ENCODE measurements around the gene LMBR1.
"Not testable (repeated sequence)": the region's sequence is repeated elsewhere in the genome, so short reads cannot be mapped to it uniquely, and the experiment has no call there.

The LMBR1 gene

DNA sequence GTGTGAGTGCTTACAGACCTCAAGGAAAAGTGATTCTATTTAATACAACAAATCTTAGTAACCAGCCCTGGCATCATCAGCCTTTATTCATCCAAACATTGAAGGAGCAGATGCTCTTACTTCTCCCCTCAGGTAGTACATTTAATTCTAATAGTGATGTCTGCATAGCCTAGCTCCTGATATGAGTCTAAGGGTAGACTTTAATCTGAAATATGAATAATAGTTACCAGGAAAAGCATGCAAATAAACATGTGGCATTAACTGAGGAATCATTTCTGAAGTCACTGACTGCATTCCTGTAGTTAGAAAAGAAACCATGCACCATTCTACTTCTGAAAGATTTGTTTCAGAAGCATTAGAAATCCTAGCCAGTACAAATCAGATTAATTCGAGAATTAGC, 25.7 kb upstream of the LMBR1 start:
- DNase-seq (ENCODE audit: low read depth) = peak; percentile 62
- TF ChIP-seq, protein P1, sequence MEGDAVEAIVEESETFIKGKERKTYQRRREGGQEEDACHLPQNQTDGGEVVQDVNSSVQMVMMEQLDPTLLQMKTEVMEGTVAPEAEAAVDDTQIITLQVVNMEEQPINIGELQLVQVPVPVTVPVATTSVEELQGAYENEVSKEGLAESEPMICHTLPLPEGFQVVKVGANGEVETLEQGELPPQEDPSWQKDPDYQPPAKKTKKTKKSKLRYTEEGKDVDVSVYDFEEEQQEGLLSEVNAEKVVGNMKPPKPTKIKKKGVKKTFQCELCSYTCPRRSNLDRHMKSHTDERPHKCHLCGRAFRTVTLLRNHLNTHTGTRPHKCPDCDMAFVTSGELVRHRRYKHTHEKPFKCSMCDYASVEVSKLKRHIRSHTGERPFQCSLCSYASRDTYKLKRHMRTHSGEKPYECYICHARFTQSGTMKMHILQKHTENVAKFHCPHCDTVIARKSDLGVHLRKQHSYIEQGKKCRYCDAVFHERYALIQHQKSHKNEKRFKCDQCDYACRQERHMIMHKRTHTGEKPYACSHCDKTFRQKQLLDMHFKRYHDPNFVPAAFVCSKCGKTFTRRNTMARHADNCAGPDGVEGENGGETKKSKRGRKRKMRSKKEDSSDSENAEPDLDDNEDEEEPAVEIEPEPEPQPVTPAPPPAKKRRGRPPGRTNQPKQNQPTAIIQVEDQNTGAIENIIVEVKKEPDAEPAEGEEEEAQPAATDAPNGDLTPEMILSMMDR (IDR thresholded peaks at IDR 0.05; ENCODE audit: insufficient read depth, low read depth, low read length, missing control alignments) = no peak
- no peak overlapping the region for H3K4me3 ChIP-seq (ENCODE audit: low read depth, low read length)

DNA sequence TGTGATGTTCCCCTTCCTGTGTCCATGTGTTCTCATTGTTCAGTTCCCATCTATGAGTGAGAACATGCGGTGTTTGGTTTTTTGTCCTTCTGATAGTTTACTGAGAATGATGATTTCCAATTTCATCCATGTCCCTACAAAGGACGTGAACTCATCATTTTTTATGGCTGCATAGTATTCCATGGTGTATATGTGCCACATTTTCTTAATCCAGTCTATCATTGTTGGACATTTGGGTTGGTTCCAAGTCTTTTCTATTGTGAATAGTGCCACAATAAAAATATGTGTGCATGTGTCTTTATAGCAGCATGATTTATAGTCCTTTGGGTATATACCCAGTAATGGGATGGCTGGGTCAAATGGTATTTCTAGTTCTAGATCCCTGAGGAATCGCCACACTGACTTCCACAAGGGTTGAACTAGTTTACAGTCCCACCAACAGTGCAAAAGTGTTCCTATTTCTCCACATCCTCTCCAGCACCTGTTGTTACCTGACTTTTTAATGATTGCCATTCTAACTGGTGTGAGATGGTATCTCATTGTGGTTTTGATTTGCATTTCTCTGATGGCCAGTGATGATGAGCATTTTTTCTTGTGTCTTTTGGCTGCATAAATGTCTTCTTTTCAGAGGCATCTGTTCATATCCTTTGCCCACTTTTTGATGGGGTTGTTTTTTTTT, 16.7 kb upstream of the LMBR1 start:
- not testable (repeated sequence) for DNase-seq (ENCODE audit: low read depth); H3K4me3 ChIP-seq (ENCODE audit: low read depth, low read length)

DNA sequence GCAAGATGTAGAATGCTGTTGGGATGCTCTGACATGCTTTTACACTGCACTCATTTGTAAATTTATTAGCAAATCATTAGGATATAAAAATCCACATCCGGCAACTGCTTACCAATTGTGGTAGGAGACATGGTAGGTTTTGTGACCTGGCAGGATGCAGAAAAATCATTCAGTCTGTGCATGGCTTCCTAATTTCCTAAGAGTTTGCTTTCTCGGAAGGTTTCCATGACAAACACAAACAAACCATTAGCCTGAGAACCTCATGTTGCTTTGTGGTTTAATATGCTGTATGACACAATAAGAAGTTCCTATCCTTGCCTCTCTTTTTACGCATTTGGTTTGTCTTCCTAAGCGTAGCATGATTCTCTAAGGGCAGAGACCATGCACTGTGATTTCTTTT, 14.7 kb upstream of the LMBR1 start:
- H3K4me3 ChIP-seq (ENCODE audit: low read depth, low read length) = no peak overlapping the region
- DNase-seq (ENCODE audit: low read depth) = no peak
- TF ChIP-seq, protein P1 (IDR thresholded peaks at IDR 0.05; ENCODE audit: insufficient read depth, low read depth, low read length, missing control alignments) = no peak

DNA sequence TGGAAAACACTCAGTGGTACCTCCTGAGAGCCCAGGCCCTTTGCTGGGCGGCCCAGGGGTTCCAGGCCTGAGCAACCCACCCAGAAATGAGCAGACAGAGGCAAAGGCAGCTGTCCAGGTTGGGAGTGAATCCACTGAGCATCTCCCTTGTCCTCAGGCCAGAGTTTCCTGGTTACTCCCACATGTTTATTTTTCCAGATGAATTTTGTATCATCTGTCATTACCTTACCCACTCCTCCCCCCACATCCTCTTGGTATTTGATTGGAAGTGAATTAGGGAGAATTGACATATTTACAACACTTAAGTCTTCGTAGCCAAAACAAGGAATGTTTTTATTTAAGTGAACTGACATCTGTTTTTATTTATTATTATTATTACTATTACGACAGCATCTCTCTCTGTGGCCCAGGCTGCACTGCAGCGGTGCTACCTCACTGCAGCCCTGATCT, 13.2 kb upstream of the LMBR1 start:
- DNase-seq (ENCODE audit: low read depth) = no peak
- no peak overlapping the region for H3K4me3 ChIP-seq (ENCODE audit: low read depth, low read length)
- TF ChIP-seq, protein P1 (IDR thresholded peaks at IDR 0.05; ENCODE audit: insufficient read depth, low read depth, low read length, missing control alignments) = no peak

DNA sequence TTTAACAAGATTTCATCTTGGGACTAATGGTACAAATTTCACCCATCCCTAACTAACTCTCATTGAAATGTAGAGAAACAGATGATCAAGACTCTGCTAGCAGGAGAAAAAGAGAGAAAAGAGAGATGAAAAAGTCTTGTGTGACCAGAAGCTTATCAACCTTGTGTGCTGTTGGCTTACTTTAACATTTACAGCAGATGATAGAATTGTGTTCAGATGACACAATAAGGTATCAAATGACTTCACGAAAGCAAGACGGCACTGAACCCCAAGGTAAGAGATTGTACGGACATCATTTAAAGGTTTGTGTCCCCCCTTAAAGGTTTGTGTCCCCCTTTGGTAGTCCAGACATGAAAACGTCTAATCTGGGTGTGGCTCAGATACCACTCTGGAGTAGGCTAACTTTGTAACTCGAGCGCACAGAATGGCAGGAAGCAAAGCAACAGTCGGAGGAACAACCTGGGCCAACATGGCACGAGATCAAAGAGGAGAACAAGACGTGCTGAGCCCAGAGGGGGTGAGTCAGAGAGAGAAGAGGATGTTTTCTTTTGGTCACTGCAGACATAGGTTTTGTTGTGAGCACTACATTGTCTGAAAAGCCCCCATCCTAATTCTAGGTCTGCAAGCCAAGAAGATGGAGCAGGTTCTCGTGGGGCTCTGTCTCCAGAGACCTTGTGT, 10.4 kb upstream of the LMBR1 start:
- no peak overlapping the region for H3K4me3 ChIP-seq (ENCODE audit: low read depth, low read length)
- no peak for DNase-seq (ENCODE audit: low read depth)
- TF ChIP-seq, protein P1 (IDR thresholded peaks at IDR 0.05; ENCODE audit: insufficient read depth, low read depth, low read length, missing control alignments) = no peak

DNA sequence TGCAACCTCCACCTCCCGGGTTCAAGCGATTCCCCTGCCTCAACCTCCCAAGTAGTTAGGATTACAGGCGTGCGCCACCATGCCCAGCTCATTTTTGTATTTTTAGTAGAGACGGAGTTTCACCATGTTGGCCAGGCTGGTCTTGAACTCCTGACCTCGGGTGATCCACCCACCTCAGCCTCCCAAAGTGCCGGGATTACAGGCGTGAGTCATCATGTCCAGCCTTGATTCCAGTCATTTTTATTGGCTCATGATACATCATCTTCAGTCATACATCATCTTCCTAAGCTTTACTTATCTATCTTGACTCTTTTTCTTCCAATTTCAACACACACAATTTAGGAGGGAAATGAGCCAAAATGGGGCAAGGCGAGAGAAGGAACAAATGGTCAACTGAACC, 7.1 kb upstream of the LMBR1 start:
- not testable (repeated sequence) for DNase-seq (ENCODE audit: low read depth); H3K4me3 ChIP-seq (ENCODE audit: low read depth, low read length)

DNA sequence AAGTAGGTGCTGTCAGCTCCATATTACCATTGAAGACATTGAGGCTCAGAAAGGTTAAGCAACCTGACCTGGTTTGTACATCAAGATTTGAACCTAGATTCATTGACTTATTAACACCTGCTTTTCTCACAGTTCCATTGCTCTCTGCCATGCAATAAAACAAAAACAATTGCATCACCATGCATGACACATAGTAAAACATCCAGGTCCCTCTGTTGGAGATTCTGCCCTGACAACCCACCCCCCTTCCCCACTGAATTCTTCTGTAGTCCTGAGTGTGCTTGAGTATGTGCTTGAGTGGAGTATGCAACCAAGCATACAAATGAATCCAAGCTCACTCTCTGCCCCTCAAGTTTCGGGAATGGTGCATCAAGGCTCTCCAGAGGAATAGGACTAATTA, 6.0 kb upstream of the LMBR1 start:
- DNase-seq (ENCODE audit: low read depth) = no peak
- H3K4me3 ChIP-seq (ENCODE audit: low read depth, low read length) = no peak overlapping the region
- TF ChIP-seq, protein P1 (IDR thresholded peaks at IDR 0.05; ENCODE audit: insufficient read depth, low read depth, low read length, missing control alignments) = no peak

DNA sequence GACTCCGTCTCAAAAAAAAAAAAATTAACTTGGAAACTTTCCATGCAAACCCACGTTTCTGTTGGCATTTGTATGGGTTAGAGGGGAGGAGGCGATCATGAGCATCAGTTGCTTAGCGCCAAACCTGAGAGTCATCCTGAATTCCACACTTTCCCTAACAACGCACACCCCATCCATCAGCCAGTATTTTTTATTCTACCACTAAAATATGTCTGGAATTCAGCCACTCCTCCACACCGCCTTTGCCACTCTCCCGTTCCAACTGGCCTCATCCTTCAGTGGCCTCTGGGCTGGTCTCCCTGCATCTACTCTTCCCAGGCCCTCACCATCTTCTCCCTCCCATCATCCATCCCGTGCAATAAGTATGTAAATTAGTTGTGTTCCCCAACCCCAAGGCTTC, 4.7 kb upstream of the LMBR1 start:
- no peak overlapping the region for H3K4me3 ChIP-seq (ENCODE audit: low read depth, low read length)
- TF ChIP-seq, protein P1 (IDR thresholded peaks at IDR 0.05; ENCODE audit: insufficient read depth, low read depth, low read length, missing control alignments) = no peak
- DNase-seq (ENCODE audit: low read depth) = no peak

All from GM12865 (cell line).